Amygdala (tissue), 56 donors: ENCODE results near the gene TMEM223.
A peak's percentile ranks its signal among the peaks of the same experiment; 100 is the strongest.
"Not testable (repeated sequence)": the region's sequence is repeated elsewhere in the genome, so short reads cannot be mapped to it uniquely, and the experiment has no call there.

Source experiments
- DNase-seq, 56 donors: peaks; one replicate each; lab custom pipeline; 2025; lab: John Stamatoyannopoulos, UW

The TMEM223 gene

DNA sequence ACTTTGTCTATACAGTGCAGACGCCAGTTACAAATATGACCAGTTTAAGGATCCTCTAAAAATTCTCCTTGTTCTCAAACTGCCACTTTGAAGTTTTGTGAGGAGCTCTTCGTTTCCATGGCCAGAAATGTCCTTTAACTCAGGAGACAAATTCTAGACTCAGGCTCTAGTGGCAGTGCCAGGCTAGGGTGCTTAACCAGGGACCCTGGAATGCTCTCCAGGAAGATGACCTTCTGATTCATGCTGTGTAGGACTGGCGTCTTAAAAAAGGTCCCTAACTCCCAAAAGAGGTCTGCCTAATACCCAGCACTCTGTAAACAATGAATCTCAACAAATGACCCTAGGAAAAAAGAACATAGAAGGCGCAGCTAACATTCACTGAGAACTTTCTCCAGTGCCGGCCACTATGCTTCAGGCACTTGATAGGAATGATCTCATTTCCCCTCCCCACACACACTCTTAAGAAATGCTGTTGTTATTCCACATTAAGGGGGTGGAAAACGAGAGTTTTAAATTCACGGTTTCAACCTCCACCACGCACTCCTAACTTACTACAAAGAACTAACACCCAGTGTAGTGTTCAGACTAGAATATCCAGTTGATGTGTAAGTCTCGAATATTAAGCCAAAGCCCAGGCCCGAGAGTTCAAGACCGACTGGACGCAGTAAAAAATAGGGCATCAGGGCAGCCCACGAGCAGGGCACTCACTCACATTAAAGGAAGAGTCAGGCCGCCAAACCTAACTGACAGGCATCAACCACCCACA is 12.7 kb upstream of the TMEM223 start:
- DNase-seq = peak in 1 of 56 donors; percentile 42

DNA sequence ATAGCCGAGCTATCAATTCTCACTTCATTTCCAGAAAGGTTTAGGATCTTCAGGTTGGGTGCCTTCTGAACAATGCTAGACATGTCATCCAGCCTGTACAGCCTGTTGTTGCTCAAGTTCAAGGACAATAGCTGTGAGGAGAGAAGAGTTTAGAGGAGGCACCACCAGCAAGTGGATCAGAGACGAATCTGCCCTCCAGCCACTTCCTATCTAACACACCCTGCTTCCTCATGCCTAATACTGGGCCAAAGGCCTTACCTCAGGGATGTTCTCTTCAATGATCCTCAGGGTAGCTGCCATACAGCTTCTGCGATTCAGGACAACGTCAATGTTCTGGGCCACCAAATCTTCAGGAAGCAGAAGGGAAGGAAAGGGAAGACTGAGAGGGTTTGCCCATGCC is 9.3 kb upstream of the TMEM223 start:
- no peak for DNase-seq

DNA sequence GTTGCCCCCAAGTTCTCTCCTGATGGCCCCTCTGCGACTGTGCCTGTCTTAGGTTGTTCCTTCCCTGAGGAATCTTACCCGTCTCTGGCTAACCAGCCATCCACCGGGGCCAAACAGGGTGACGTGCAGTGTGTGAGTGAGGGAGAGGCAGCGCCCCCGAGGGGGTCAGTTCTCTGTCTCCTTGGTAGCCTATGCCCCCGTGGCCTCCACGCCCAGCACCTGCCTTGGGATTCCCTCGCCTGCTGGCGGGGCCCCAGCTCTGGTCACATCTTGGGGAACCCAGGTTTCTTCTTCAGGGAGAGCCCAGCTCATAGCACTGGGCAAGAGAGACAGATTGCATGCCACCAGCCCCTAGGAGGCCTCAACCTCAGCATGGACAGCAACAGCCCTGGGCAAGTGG is 7.7 kb upstream of the TMEM223 start:
- no peak for DNase-seq

DNA sequence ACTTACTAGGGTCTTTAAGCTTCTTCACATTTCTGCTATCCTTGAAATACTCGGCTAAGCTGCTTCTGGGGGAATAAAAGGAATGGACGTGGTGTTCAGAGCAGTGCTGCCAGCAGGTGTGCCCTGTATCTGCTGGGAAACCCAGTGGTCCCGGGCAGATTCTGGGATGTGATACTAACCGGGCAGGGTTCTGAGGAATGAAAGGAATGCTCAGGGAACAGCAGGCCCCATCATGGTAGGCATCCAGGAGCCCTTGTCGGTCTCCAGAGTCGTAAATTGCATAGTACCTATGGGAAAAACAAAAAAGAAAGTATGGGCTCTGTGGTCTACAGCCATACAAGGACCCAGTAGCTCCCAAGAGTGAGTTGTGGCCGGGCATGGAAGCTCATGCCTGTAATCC is 4.5 kb upstream of the TMEM223 start:
- no peak for DNase-seq

DNA sequence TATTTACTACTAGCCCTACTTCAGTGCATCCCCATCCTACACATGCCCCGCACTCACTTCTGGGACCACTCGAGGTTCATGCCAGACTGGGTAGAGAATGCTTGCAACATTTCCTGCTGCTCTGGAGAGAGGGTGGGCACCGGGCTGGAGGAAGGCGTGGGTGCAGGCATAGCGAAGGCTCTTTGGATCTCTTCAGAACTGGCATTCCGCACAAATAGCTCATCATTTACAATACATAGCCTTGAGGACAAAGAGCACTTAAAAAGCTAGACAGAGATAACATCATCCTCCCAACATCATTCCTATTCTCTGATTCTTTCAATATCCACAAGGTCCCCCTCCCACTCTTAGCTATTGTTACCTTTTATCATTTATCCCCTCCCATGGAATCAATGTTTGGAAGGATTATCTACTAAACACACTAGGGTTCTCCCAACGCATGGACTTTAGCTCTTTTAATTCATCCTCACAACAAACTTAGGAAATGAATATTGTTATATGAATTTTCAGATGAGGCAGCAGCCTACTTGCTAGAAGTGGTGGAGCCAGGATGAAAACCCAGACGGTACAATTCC is 2.5 kb upstream of the TMEM223 start:
- no peak for DNase-seq

GRCh38 chr11:62792202-62792575 is 383 bp upstream of the TMEM223 start:
- DNase-seq = no peak

- no peak for DNase-seq
Measured at GRCh38 chr11:62789576-62789975, 2.2 kb downstream of the TMEM223 start.

DNA sequence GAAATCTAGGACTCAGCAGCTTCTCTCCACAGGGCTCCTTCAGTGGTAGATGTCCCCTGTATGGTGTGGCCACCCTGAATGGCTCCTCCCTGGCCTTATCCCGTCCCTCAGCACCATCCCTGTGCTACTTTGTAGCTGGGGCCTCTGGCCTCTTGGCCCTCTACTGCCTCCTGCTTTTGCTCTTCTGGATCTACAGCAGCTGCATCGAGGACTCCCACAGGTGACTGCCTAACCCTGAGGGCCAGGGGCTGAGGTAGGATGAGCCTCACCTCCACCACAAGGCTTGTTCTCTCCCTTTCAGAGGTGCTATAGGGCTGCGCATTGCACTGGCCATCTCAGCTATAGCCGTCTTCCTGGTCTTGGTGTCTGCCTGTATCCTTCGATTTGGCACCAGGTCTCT is 2.8 kb downstream of the TMEM223 start:
- DNase-seq = no peak

GRCh38 chr11:62787005-62787759 is 4.6 kb downstream of the TMEM223 start, which contains the start of gene TMEM179B:
Gene TMEM179B (plus strand): TSS chr11:62787402. CDS start chr11:62787432, 30 bp downstream.
- peak; percentile 40 to 99 (median 94) for DNase-seq

DNA sequence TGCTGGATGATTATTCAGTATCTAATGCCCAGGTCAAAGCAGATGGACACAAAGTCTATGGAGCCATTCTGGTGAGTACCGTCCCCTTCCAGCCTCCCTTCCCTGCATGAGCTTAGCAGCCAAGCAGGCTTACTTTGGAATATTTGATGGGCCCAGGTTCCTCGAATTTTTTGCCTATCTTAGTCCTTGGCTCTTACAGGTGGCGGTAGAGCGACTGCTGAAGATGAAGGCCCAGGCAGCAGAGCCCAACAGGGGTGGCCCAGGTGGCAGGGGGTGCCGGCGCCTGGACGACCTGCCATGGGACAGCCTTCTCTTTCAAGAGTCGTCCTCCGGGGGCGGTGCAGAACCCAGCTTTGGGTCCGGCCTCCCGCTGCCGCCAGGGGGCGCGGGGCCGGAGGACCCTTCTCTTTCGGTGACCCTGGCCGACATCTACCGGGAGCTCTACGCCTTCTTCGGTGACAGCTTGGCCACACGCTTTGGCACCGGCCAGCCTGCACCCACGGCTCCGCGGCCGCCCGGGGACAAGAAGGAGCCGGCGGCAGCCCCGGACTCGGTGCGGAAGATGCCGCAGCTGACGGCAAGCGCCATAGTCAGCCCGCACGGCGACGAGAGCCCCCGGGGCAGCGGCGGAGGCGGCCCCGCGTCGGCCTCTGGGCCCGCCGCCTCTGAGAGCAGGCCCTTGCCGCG is 5.3 kb downstream of the TMEM223 start:
- DNase-seq = peak in 55 of 56 donors; percentile 19 to 86 (median 62)

- no peak for DNase-seq
Measured at GRCh38 chr11:62782753-62783152, 9.1 kb downstream of the TMEM223 start.

DNA sequence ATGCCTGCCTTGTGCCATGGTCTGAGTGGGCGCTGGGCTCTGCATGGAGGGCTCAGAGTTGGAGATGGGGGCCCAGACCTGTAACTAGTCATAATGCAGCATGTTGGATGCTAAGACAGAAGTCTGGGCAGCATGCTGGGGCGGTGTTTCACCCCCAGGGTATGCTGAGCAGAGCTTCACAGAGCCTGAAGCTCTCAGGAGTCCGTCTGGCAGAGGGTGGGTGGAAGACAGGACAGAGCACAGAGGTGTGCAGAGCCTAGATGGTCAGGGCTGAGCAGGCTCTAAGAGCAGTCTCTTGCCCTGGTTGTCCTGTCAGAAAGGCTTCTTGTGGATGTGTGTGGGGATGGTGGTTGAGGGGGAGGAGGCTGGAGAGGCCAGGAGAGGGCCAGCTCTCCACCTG is 13.4 kb downstream of the TMEM223 start:
- DNase-seq = no peak

DNA sequence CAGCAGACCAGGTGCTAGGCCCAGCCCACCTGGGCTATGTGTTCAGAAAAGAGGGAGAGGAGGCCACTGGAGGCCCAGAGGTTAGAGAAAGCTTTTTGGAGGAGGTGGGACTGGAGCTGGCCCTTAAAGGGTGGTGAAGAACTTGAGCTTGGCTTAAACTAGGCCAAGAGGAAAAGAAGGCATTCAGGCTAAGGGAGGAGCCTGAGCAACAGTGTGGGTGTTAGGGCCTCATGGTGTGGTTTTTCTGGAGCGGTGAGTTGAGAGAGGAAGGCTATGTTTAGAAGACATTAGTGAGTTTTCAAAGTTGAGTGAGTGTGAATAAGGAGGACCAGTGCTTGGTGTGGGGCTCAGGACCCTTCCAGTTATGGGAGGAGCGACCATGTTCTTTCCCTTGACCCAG is 14.4 kb downstream of the TMEM223 start:
- DNase-seq = no peak

- DNase-seq = no peak
Measured at GRCh38 chr11:62775646-62776045, 16.2 kb downstream of the TMEM223 start.

DNA sequence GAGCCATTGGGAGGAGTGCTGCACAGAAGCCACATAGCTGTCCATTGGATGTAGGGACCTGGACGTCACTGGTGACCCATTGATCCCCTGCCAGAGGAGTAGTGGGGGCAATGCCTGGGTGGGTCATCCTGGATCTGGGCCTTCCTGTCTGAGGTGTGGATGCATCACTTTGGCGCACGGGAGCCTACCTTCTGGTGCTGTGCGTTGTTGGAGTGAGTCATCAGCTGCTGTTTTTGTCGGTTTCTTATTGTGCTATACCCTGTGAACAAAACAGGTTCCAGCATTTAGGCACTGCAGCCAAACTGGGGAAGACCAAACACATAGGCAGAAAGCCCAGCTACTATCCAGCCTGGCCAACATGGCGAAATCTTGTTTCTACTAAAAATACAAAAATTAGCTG is 17.4 kb downstream of the TMEM223 start:
- DNase-seq = no peak

- DNase-seq = peak; percentile 87 to 100 (median 98)
Measured at GRCh38 chr11:62771144-62772021, 20.4 kb downstream of the TMEM223 start, which contains the start of gene TAF6L. Gene TAF6L (plus strand): TSS chr11:62771396. CDS start chr11:62775784, 4,388 bp downstream.

- peak in 33 of 56 donors; percentile 21 to 76 (median 53) for DNase-seq
Measured at GRCh38 chr11:62770778-62771143, 21.0 kb downstream of the TMEM223 start.

- not testable (repeated sequence) for DNase-seq
Measured at GRCh38 chr11:62760867-62761227, 31.0 kb downstream of the TMEM223 start.

DNA sequence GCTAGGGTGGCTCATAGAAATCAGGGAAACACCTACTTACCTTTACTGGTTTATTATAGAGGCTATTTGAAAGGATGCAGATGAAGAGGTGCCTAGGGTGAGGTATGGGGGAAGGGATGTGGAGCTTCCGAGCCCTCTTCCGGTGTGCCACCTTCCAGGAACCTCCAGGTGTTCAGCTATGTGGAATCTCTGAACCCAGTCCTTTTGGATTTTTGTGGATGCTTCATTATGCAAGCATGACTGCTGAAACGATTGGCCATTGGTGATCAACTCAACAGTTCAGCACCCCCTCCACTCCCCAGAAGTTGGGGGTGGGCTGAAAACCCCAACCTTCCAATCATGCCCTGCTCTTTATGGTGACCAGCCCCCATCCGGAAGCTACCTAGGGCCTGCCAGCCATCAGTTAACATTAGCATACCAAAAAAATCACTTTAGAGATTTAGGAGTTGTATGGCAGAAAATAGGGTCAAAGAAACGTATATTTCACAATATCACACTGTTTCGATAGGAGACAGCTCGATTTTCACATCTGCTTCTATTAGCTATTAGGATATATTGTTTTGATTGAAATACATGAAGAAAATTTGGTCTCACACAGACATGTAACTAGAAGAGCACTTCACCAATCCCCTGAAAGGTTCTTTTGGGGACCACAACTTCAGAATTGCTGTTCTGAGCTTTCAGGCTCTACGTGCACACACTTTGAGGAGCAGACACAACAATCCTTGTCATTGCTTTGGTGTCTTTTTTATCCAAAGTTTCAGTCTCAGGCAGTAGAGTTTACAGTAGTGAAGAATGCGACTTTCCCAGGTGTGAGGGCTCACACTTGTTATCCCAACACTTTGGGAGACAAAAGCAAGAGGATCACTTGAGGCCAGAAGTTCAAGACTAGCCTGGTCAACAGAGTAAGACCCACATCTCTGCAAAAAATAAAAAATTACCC is 33.7 kb downstream of the TMEM223 start:
- DNase-seq = no peak
